ENCODE results near the gene RGS12.

Gene RGS12

DNA sequence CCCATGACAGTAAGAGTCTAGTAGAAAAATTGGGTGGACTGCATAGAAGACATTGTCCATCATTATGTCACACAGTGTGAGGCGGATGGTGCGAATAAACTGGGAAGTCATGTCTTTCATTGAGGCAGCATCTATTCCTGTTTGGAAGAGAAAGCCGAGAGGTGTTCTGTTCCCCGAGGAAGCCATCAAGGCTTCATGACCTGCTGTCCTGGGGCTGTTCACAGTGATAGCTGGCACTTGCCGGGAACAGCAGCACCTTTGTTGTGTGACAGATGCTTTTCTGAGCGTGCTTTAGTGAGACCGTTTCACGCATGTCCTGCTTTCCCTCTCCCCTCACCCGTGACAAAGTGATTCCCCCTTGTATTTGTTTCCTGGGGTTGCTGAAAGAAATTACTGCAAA is 20.3 kb downstream of the RGS12 start:
- no peak for TF ChIP-seq EZH2phosphoT487 (conservative IDR thresholded peaks at IDR 0.05; ENCODE audit: low read length)
- TF ChIP-seq, protein P1, sequence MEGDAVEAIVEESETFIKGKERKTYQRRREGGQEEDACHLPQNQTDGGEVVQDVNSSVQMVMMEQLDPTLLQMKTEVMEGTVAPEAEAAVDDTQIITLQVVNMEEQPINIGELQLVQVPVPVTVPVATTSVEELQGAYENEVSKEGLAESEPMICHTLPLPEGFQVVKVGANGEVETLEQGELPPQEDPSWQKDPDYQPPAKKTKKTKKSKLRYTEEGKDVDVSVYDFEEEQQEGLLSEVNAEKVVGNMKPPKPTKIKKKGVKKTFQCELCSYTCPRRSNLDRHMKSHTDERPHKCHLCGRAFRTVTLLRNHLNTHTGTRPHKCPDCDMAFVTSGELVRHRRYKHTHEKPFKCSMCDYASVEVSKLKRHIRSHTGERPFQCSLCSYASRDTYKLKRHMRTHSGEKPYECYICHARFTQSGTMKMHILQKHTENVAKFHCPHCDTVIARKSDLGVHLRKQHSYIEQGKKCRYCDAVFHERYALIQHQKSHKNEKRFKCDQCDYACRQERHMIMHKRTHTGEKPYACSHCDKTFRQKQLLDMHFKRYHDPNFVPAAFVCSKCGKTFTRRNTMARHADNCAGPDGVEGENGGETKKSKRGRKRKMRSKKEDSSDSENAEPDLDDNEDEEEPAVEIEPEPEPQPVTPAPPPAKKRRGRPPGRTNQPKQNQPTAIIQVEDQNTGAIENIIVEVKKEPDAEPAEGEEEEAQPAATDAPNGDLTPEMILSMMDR (IDR thresholded peaks at IDR 0.05; ENCODE audit: insufficient read depth, low read length, poor library complexity, severe bottlenecking): no peak
- Histone ChIP-seq H2AFZ (ENCODE audit: low read depth, low read length, severe bottlenecking) (no peak overlapping the region), H3K36me3 (ENCODE audit: low read length) (no peaks in the 10 kb centered on the region), H3F3A (ENCODE audit: insufficient read depth) (no peaks in the 10 kb centered on the region), H3K9me3 (ENCODE audit: insufficient read depth, low read length) (no peaks in the 10 kb centered on the region), H3K4me3 (ENCODE audit: insufficient read depth, low read length, poor library complexity, severe bottlenecking) (no peak overlapping the region), H3K4me2 (ENCODE audit: low read depth, low read length, poor library complexity, severe bottlenecking) (no peak overlapping the region), H3K27ac (ENCODE audit: low read depth, low read length) (no peak overlapping the region), H3K27me3 (ENCODE audit: low read length) (no peaks in the 10 kb centered on the region), H4K20me1 (ENCODE audit: low read depth, low read length) (no peaks in the 10 kb centered on the region), H3K9me2 (replicated peaks; ENCODE audit: insufficient read depth, low read length) (no peaks in the 10 kb centered on the region), H3K79me2 (ENCODE audit: insufficient read depth, low read length) (no peaks in the 10 kb centered on the region), H3K9ac (ENCODE audit: low read length) (no peak overlapping the region)

DNA sequence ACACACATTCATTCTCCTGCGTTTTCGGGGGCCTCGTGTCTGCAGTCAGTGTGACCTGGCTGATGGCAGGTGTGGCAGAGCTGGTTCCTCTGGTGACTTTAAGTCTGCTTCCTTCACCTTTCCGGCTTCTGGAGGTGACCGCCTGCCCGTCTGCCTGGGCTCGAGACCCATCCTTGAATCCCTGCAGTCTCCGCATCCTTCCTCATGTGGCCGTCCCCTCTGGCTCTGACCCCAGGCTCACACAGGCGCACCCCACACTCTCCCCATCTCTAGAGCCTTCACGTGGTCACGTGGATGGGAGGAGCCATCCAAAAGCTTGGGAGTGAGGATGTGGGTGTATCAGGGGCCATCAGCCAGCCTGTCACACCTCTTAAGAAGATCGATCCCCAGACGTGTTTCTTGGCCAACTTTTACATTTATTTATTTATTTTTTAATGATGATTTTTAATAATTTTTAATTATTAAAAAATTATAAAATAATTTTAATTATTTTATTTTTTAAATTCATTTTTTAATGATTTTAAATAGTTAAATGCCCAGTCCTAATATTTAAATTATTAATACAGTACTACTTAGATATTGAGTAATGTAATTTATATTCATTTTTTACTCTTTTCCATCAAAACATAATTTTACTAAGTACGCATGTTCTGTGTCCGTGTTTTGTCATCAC is 20.9 kb downstream of the RGS12 start:
- H2AFZ ChIP-seq (ENCODE audit: low read depth, low read length, severe bottlenecking): no peak overlapping the region
- H3K27me3 ChIP-seq (ENCODE audit: low read length): no peaks in the 10 kb centered on the region
- H3K79me2 ChIP-seq (ENCODE audit: insufficient read depth, low read length): no peaks in the 10 kb centered on the region
- no peaks in the 10 kb centered on the region for H3K9me3 ChIP-seq (ENCODE audit: insufficient read depth, low read length)
- H3K9me2 ChIP-seq (replicated peaks; ENCODE audit: insufficient read depth, low read length): no peaks in the 10 kb centered on the region
- H3K4me3 ChIP-seq (ENCODE audit: insufficient read depth, low read length, poor library complexity, severe bottlenecking): no peak overlapping the region
- no peak overlapping the region for H3K9ac ChIP-seq (ENCODE audit: low read length)
- TF ChIP-seq EZH2phosphoT487 (conservative IDR thresholded peaks at IDR 0.05; ENCODE audit: low read length): no peak
- TF ChIP-seq, protein P1 (IDR thresholded peaks at IDR 0.05; ENCODE audit: insufficient read depth, low read length, poor library complexity, severe bottlenecking): no peak
- H3F3A ChIP-seq (ENCODE audit: insufficient read depth): no peaks in the 10 kb centered on the region
- H3K4me2 ChIP-seq (ENCODE audit: low read depth, low read length, poor library complexity, severe bottlenecking): no peak overlapping the region
- H3K36me3 ChIP-seq (ENCODE audit: low read length): no peaks in the 10 kb centered on the region
- H3K27ac ChIP-seq (ENCODE audit: low read depth, low read length): no peak overlapping the region
- H4K20me1 ChIP-seq (ENCODE audit: low read depth, low read length): no peaks in the 10 kb centered on the region

GRCh38 chr4:3314706-3315260 is 22.0 kb downstream of the RGS12 start:
- Histone ChIP-seq H3K9ac (ENCODE audit: low read length) (no peak overlapping the region), H3K27ac (ENCODE audit: low read depth, low read length) (no peak overlapping the region), H3K36me3 (ENCODE audit: low read length) (no peaks in the 10 kb centered on the region), H3K27me3 (ENCODE audit: low read length) (no peaks in the 10 kb centered on the region), H3K4me2 (ENCODE audit: low read depth, low read length, poor library complexity, severe bottlenecking) (no peak overlapping the region), H3K4me3 (ENCODE audit: insufficient read depth, low read length, poor library complexity, severe bottlenecking) (no peak overlapping the region), H3K9me3 (ENCODE audit: insufficient read depth, low read length) (no peaks in the 10 kb centered on the region), H4K20me1 (ENCODE audit: low read depth, low read length) (no peaks in the 10 kb centered on the region), H3F3A (ENCODE audit: insufficient read depth) (no peaks in the 10 kb centered on the region), H3K9me2 (replicated peaks; ENCODE audit: insufficient read depth, low read length) (no peaks in the 10 kb centered on the region), H3K79me2 (ENCODE audit: insufficient read depth, low read length) (no peaks in the 10 kb centered on the region), H2AFZ (ENCODE audit: low read depth, low read length, severe bottlenecking) (no peak overlapping the region)
- TF ChIP-seq, protein P1 (IDR thresholded peaks at IDR 0.05; ENCODE audit: insufficient read depth, low read length, poor library complexity, severe bottlenecking): no peak
- TF ChIP-seq EZH2phosphoT487 (conservative IDR thresholded peaks at IDR 0.05; ENCODE audit: low read length): no peak
